ACHN (cell line): ENCODE measurements around the gene RASD2.
"Not testable (repeated sequence)": the region's sequence is repeated elsewhere in the genome, so short reads cannot be mapped to it uniquely, and the experiment has no call there.

Experiments used
- DNase-seq: peaks from one replicate; pipeline ENCODE4 v3.0.0-alpha.2; 2015
- in situ Hi-C: cut with HindIII; loops from 2 replicates; pipeline ENCODE4 v1.10.0; 2017; ENCODE audit warnings: low sequenced_read_pairs, low pct_ligation_motif_present, low pct_unique_long_range_greater_than_20kb

RASD2 gene

GRCh38 chr22:35540595-35541253 lies at the start of gene RASD2:
Gene RASD2 (plus strand): TSS chr22:35540831. CDS start chr22:35546810, 5,979 bp downstream.
- DNase-seq, result peak; percentile 56
- in situ Hi-C loops, result no loop called here

GRCh38 chr22:35491061-35491907 lies 49.3 kb upstream of the RASD2 start:
- in situ Hi-C loops, DNase-seq: not testable (repeated sequence)

- in situ Hi-C loops, result no loop called here
- no peak for DNase-seq
Measured at GRCh38 chr22:35491908-35492380, 48.7 kb upstream of the RASD2 start.

GRCh38 chr22:35493074-35493473 lies 47.6 kb upstream of the RASD2 start:
- in situ Hi-C loops, result no loop called here
- no peak for DNase-seq

GRCh38 chr22:35495711-35496110 lies 44.9 kb upstream of the RASD2 start:
- in situ Hi-C loops, result not testable (repeated sequence)

GRCh38 chr22:35496768-35497312 lies 43.8 kb upstream of the RASD2 start:
- in situ Hi-C loops, result no loop called here
- no peak for DNase-seq

More at GRCh38 chr22:35495711-35496110, 44.9 kb upstream of the RASD2 start:
- DNase-seq, result not testable (repeated sequence)

GRCh38 chr22:35498026-35498800 lies 42.4 kb upstream of the RASD2 start:
- no peak for DNase-seq
- in situ Hi-C loops, result no loop called here

GRCh38 chr22:35502836-35503235 lies 37.8 kb upstream of the RASD2 start:
- in situ Hi-C loops, result no loop called here

GRCh38 chr22:35505399-35506258 lies 35.0 kb upstream of the RASD2 start:
- in situ Hi-C loops, result no loop called here

More at GRCh38 chr22:35502836-35503235, 37.8 kb upstream of the RASD2 start:
- no peak for DNase-seq

GRCh38 chr22:35506259-35506570 lies 34.4 kb upstream of the RASD2 start:
- in situ Hi-C loops, result no loop called here

More at GRCh38 chr22:35505399-35506258, 35.0 kb upstream of the RASD2 start:
- DNase-seq, result no peak

GRCh38 chr22:35507851-35508250 lies 32.8 kb upstream of the RASD2 start:
- in situ Hi-C loops, DNase-seq: not testable (repeated sequence)

More at GRCh38 chr22:35506259-35506570, 34.4 kb upstream of the RASD2 start:
- DNase-seq, result no peak

- in situ Hi-C loops, result no loop called here
- no peak for DNase-seq
Measured at GRCh38 chr22:35509451-35509850, 31.2 kb upstream of the RASD2 start.

GRCh38 chr22:35509960-35510359 lies 30.7 kb upstream of the RASD2 start:
- in situ Hi-C loops, result no loop called here
- no peak for DNase-seq

GRCh38 chr22:35510481-35510934 lies 30.1 kb upstream of the RASD2 start:
- no peak for DNase-seq
- in situ Hi-C loops, result no loop called here

- DNase-seq, result no peak
- in situ Hi-C loops, result no loop called here
Measured at GRCh38 chr22:35510951-35511350, 29.7 kb upstream of the RASD2 start.

- DNase-seq, result no peak
- in situ Hi-C loops, result no loop called here
Measured at GRCh38 chr22:35514366-35514765, 26.3 kb upstream of the RASD2 start.

GRCh38 chr22:35515952-35516351 lies 24.7 kb upstream of the RASD2 start:
- in situ Hi-C loops, DNase-seq: not testable (repeated sequence)

- DNase-seq, result no peak
- in situ Hi-C loops, result no loop called here
Measured at GRCh38 chr22:35516723-35517122, 23.9 kb upstream of the RASD2 start.
